ENCODE data around the gene TMEM63A. TPM values are rescaled to one million over a fixed set of nuclear protein-coding genes. Genes with fewer than 3 reads are reported as not detected.

TMEM63A gene
- total and polyA plus RNA-seq, 2 experiments from 2014 or later, result 11.9 to 13.5 TPM

GRCh38 chr1:225874431-225874830, 7.7 kb downstream of the TMEM63A start:
- no peak overlapping the region for H2AFZ ChIP-seq
- 92 to 94% methylated on average over 11 of the region's 11 CpGs for WGBS, 2 experiments (ENCODE audit: low coverage in 1 of 2, low lambda C conversion rate in 2 of 2, missing lambda C conversion rate in 2 of 2)
- H3K79me2 ChIP-seq (ENCODE audit: insufficient read depth), result no peaks in the 10 kb centered on the region; the same call in 1 of the 2 replicates
- no peaks in the 10 kb centered on the region for H3K9me3 ChIP-seq (ENCODE audit: low read depth)
- H3F3A ChIP-seq (ENCODE audit: insufficient read depth), result no peaks in the 10 kb centered on the region
- no peaks in the 10 kb centered on the region for H3K9me2 ChIP-seq (ENCODE audit: insufficient read depth)
- 0 out of 2 replicates have a peak, but pooled peaks cover 2% of the 10 kb centered on the region for H3K36me3 ChIP-seq (ENCODE audit: low read depth)
- H3K27me3 ChIP-seq (replicated peaks; ENCODE audit: insufficient read depth), result no peaks in the 10 kb centered on the region
- H3K4me3 ChIP-seq, result no peak overlapping the region
- H3K4me2 ChIP-seq (ENCODE audit: unreplicated experiment), result no peak overlapping the region
- no peak overlapping the region for H3K27ac ChIP-seq
- H3K9ac ChIP-seq, result no peak overlapping the region
- no peak for TF ChIP-seq EZH2 (IDR thresholded peaks at IDR 0.05; ENCODE audit: insufficient read depth, poor library complexity, severe bottlenecking)
- no peak for TF ChIP-seq EZH2phosphoT487 (IDR thresholded peaks at IDR 0.05; ENCODE audit: insufficient read depth, low read depth)
- no peaks in the 10 kb centered on the region; the same call in 1 of the 2 replicates for H4K20me1 ChIP-seq (ENCODE audit: insufficient read depth)
- in situ Hi-C loops (cut with MboI), result no loop called here
- no peaks in the 10 kb centered on the region for H3K4me1 ChIP-seq (ENCODE audit: insufficient read depth)
- no peak for DNase-seq

DNA sequence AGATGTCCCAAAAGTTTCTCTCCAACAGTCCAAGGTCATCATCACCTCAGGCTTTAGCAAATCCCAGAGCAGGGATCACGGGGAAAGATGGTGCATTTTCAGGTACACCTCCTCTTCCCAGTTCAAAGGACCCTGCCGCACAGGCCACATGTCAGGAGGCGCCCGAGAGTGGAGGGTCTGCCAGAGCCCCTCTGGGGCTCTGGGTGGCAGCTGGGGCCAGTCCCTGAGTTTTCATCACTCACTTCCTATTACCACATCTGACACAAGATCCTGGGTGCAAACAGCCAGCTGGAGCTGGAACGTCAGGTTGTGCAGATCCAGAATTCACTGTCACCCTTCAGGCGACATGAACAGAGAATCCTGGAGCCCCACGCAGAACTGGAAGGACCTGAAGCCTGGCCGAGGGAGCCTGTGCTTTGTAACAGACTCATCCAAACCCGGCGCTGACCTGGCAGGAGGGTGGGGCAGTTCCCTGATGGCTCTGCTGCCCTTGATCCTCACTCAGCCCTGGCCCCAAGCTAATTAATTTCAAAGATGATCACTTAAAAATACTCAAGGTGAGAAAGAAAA, 8.8 kb downstream of the TMEM63A start:
- no peak overlapping the region for H3K4me2 ChIP-seq (ENCODE audit: unreplicated experiment)
- in situ Hi-C loops (cut with MboI), result no loop called here
- H3K4me3 ChIP-seq, result no peak overlapping the region
- H3F3A ChIP-seq (ENCODE audit: insufficient read depth), result no peaks in the 10 kb centered on the region
- no peaks in the 10 kb centered on the region for H3K9me3 ChIP-seq (ENCODE audit: low read depth)
- H3K27ac ChIP-seq, result no peak overlapping the region
- H3K79me2 ChIP-seq (ENCODE audit: insufficient read depth), result no peaks in the 10 kb centered on the region; the same call in 1 of the 2 replicates
- no peaks in the 10 kb centered on the region for H3K27me3 ChIP-seq (replicated peaks; ENCODE audit: insufficient read depth)
- H2AFZ ChIP-seq, result no peak overlapping the region
- H3K9me2 ChIP-seq (ENCODE audit: insufficient read depth), result no peaks in the 10 kb centered on the region
- WGBS, 2 experiments (ENCODE audit: low coverage in 1 of 2, low lambda C conversion rate in 2 of 2, missing lambda C conversion rate in 2 of 2), result 85% methylated on average over 10 of the region's 10 CpGs
- DNase-seq, result no peak
- H3K36me3 ChIP-seq (ENCODE audit: low read depth), result 0 out of 2 replicates have a peak, but pooled peaks cover 2% of the 10 kb centered on the region
- no peaks in the 10 kb centered on the region for H3K4me1 ChIP-seq (ENCODE audit: insufficient read depth)
- H4K20me1 ChIP-seq (ENCODE audit: insufficient read depth), result no peaks in the 10 kb centered on the region; the same call in 1 of the 2 replicates
- no peak for TF ChIP-seq EZH2 (IDR thresholded peaks at IDR 0.05; ENCODE audit: insufficient read depth, poor library complexity, severe bottlenecking)
- TF ChIP-seq EZH2phosphoT487 (IDR thresholded peaks at IDR 0.05; ENCODE audit: insufficient read depth, low read depth), result no peak
- H3K9ac ChIP-seq, result no peak overlapping the region

DNA sequence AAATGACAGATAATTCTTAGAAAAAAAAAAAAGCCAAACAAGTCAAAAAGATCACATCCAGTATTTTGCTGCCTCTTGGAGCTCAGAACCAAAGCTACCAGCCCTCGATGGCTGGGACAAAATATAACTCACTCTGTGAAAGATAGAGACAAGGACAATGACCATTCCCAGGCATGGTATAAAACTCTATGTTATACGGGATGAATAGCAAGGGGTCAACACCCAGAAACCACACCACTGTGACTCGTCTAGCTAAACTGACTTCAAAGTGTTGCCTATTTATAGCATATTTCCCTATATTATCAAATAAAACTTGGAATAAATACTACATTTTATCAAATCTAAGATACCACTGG, 10.1 kb downstream of the TMEM63A start:
- Histone ChIP-seq H4K20me1 (ENCODE audit: insufficient read depth) (no peaks in the 10 kb centered on the region; the same call in 1 of the 2 replicates), H3F3A (ENCODE audit: insufficient read depth) (no peaks in the 10 kb centered on the region), H3K9me3 (ENCODE audit: low read depth) (no peaks in the 10 kb centered on the region), H3K4me2 (ENCODE audit: unreplicated experiment) (no peak overlapping the region), H3K27ac (no peak overlapping the region), H3K9ac (no peak overlapping the region), H2AFZ (no peak overlapping the region), H3K4me1 (ENCODE audit: insufficient read depth) (no peaks in the 10 kb centered on the region), H3K9me2 (ENCODE audit: insufficient read depth) (no peaks in the 10 kb centered on the region), H3K4me3 (no peak overlapping the region), H3K27me3 (replicated peaks; ENCODE audit: insufficient read depth) (no peaks in the 10 kb centered on the region), H3K36me3 (ENCODE audit: low read depth) (peaks cover 2% of the 10 kb centered on the region; the same call in 1 of the 2 replicates), H3K79me2 (ENCODE audit: insufficient read depth) (no peaks in the 10 kb centered on the region)
- WGBS, 2 experiments (ENCODE audit: low coverage in 1 of 2, low lambda C conversion rate in 2 of 2, missing lambda C conversion rate in 2 of 2), result 62% methylated on average over 3 of the region's 3 CpGs
- TF ChIP-seq EZH2phosphoT487 (IDR thresholded peaks at IDR 0.05; ENCODE audit: insufficient read depth, low read depth) (no peak), EZH2 (IDR thresholded peaks at IDR 0.05; ENCODE audit: insufficient read depth, poor library complexity, severe bottlenecking) (no peak)
- in situ Hi-C loops (cut with MboI), result no loop called here
- peak; percentile 36 for DNase-seq

- Histone ChIP-seq H3F3A (ENCODE audit: insufficient read depth) (no peaks in the 10 kb centered on the region), H3K4me2 (ENCODE audit: unreplicated experiment) (no peak overlapping the region), H3K27ac (no peak overlapping the region), H3K9me3 (ENCODE audit: low read depth) (no peaks in the 10 kb centered on the region), H2AFZ (no peak overlapping the region), H3K36me3 (ENCODE audit: low read depth) (peaks cover 2% of the 10 kb centered on the region; the same call in 1 of the 2 replicates), H4K20me1 (ENCODE audit: insufficient read depth) (no peaks in the 10 kb centered on the region; the same call in 1 of the 2 replicates), H3K4me3 (no peak overlapping the region), H3K79me2 (ENCODE audit: insufficient read depth) (no peaks in the 10 kb centered on the region), H3K4me1 (ENCODE audit: insufficient read depth) (no peaks in the 10 kb centered on the region), H3K9ac (no peak overlapping the region), H3K27me3 (replicated peaks; ENCODE audit: insufficient read depth) (no peaks in the 10 kb centered on the region), H3K9me2 (ENCODE audit: insufficient read depth) (no peaks in the 10 kb centered on the region)
- TF ChIP-seq EZH2 (IDR thresholded peaks at IDR 0.05; ENCODE audit: insufficient read depth, poor library complexity, severe bottlenecking) (no peak), EZH2phosphoT487 (IDR thresholded peaks at IDR 0.05; ENCODE audit: insufficient read depth, low read depth) (no peak)
- in situ Hi-C loops (cut with MboI), result no loop called here
- DNase-seq, result peak; percentile 23
- WGBS, 2 experiments (ENCODE audit: low coverage in 1 of 2, low lambda C conversion rate in 2 of 2, missing lambda C conversion rate in 2 of 2), result 77 to 81% methylated on average over 11 of the region's 11 CpGs
These were observed 10.7 kb downstream of the TMEM63A start for GRCh38 chr1:225871359-225872074.
